HPDE6-E6E7 (cell line): ENCODE measurements around the gene PPIP5K1.

Source experiments
- DNase-seq: peaks from one replicate; pipeline ENCODE4 v3.0.0; 2011; ENCODE audit warnings: missing footprints; ENCODE audit errors: extremely low spot score

PPIP5K1 gene

GRCh38 chr15:43492266-43492665, 97.7 kb downstream of the PPIP5K1 start:
- DNase-seq = no peak

DNA sequence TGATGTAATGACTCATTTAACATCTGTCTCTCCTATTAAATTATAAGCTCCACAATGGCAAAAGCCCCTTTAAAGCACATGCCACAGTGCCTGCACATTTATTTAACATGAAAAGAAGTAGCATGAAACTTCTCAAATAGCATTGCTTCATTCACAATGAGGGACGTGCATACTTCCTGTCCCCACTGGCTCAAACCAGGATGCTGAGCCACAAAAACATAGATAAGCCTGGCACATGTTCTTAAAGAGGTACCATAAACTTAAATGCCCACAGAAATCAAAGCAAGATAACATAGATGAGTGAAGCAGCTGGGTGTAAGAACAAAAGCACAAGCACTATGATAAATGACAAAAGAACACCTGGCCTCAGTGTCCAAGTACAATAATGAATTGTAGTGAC, 100.8 kb downstream of the PPIP5K1 start:
- DNase-seq = no peak

- DNase-seq = no peak
These were observed 101.2 kb downstream of the PPIP5K1 start for GRCh38 chr15:43488790-43489189.

GRCh38 chr15:43487271-43487895, 102.6 kb downstream of the PPIP5K1 start:
- no peak for DNase-seq

DNA sequence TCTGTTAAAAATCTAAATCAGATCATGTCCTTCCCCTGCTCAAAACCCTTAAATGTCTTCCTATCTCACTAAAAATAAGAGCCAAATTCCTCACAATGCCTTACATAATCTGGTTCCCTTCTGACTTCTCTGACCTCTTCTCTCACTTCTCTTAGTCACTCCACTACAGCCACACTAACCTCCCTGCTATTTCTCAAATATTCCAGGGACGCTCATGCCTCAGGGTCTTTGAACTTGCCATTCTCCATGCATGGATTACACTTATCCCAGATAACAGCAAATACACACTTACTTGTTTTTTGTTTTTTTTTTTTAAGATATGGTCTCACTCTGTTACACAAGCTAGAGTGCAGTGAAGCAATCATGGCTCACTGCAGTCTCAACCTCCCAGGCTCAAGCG, 105.6 kb downstream of the PPIP5K1 start:
- no peak for DNase-seq
